Astrocyte (in vitro differentiated cells and primary cell): Measurements from ENCODE around the gene NBL1.

Source experiments
- CTCF ChIP-seq: IDR thresholded peaks from 2 replicates; pipeline ENCODE4 v1.5.1; 2011; ENCODE audit warnings: low read depth, mild to moderate bottlenecking, inconsistent platforms, low read length, moderate library complexity; ENCODE audit not compliant: insufficient read depth
- EZH2 ChIP-seq: IDR thresholded peaks from 2 replicates; pipeline ENCODE4 v1.6.1; 2012; ENCODE audit warnings: mild to moderate bottlenecking, low read length, inconsistent platforms; ENCODE audit not compliant: insufficient read depth

- TF ChIP-seq CTCF: no peak
- TF ChIP-seq EZH2: no peak
Observed at GRCh38 chr1:19705464-19705863, 61.4 kb downstream of the NBL1 start.
